Measurements from ENCODE around the gene COQ10A.
"Not testable (repeated sequence)": the region's sequence is repeated elsewhere in the genome, so short reads cannot be mapped to it uniquely, and the experiment has no call there.

Gene COQ10A

DNA sequence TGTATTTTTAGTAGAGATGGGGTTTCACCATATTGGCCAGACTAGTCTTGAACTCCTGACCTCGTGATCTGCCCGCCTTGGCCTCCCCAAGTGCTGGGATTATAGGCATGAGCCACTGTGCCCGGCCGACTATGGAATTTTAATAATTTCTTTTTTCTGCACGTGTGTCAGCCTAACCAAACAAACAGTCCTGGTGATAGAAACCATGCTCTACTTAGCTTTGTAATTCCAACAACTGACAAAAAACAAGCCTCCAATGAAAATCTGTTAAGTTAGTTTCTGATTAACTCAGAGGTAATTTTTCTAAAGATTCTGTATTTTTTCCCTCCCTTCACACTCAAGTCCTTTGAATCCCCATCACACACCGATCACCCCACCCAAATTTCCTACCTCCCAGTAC, 15.3 kb downstream of the COQ10A start:
- H3K4me1 ChIP-seq (ENCODE audit: insufficient read depth, poor library complexity, severe bottlenecking) = no peaks in the 10 kb centered on the region
- H3K9me3 ChIP-seq (ENCODE audit: severe bottlenecking) = peaks cover 2% of the 10 kb centered on the region
- DNase-seq (ENCODE audit: low spot score) = no peak
- TF ChIP-seq, protein P1, sequence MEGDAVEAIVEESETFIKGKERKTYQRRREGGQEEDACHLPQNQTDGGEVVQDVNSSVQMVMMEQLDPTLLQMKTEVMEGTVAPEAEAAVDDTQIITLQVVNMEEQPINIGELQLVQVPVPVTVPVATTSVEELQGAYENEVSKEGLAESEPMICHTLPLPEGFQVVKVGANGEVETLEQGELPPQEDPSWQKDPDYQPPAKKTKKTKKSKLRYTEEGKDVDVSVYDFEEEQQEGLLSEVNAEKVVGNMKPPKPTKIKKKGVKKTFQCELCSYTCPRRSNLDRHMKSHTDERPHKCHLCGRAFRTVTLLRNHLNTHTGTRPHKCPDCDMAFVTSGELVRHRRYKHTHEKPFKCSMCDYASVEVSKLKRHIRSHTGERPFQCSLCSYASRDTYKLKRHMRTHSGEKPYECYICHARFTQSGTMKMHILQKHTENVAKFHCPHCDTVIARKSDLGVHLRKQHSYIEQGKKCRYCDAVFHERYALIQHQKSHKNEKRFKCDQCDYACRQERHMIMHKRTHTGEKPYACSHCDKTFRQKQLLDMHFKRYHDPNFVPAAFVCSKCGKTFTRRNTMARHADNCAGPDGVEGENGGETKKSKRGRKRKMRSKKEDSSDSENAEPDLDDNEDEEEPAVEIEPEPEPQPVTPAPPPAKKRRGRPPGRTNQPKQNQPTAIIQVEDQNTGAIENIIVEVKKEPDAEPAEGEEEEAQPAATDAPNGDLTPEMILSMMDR (IDR thresholded peaks at IDR 0.05; ENCODE audit: poor library complexity, severe bottlenecking) = no peak
- no peak overlapping the region for H3K27ac ChIP-seq (ENCODE audit: poor library complexity, severe bottlenecking)
- H3K27me3 ChIP-seq (ENCODE audit: insufficient read depth, poor library complexity, severe bottlenecking) = no peaks in the 10 kb centered on the region
- no peak for ATAC-seq (ENCODE audit: low read depth)
- peaks cover 91% of the 10 kb centered on the region for H3K36me3 ChIP-seq (ENCODE audit: low read depth)
- no peak overlapping the region for H3K4me3 ChIP-seq (ENCODE audit: severe bottlenecking)

DNA sequence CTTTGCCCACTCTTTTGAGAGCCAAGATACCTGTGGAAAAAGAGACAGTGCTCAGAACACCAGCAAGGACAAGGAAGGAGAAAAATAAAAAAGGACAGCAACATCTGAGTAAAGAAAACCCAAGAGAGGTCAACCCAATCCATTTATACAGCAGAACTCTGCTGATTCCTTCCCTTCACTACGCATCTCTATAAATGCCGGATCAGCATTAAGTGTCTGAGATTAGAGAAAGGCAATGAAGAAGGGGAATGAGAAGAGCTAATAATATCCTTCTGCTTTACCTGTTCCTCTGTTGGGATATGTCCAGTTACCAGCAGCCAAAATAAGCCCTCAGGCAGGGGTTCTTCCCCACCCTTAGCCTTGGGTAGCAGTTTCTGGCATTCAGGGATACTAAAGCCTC, 15.8 kb downstream of the COQ10A start:
- H3K27me3 ChIP-seq (ENCODE audit: insufficient read depth, poor library complexity, severe bottlenecking) = no peaks in the 10 kb centered on the region
- no peak overlapping the region for H3K4me3 ChIP-seq (ENCODE audit: severe bottlenecking)
- peaks cover 86% of the 10 kb centered on the region for H3K36me3 ChIP-seq (ENCODE audit: low read depth)
- H3K27ac ChIP-seq (ENCODE audit: poor library complexity, severe bottlenecking) = no peak overlapping the region
- peaks cover 2% of the 10 kb centered on the region for H3K9me3 ChIP-seq (ENCODE audit: severe bottlenecking)
- no peaks in the 10 kb centered on the region for H3K4me1 ChIP-seq (ENCODE audit: insufficient read depth, poor library complexity, severe bottlenecking)
- ATAC-seq (ENCODE audit: low read depth) (no peak), DNase-seq (ENCODE audit: low spot score) (no peak)
- TF ChIP-seq, protein P1 (IDR thresholded peaks at IDR 0.05; ENCODE audit: poor library complexity, severe bottlenecking) = no peak

DNA sequence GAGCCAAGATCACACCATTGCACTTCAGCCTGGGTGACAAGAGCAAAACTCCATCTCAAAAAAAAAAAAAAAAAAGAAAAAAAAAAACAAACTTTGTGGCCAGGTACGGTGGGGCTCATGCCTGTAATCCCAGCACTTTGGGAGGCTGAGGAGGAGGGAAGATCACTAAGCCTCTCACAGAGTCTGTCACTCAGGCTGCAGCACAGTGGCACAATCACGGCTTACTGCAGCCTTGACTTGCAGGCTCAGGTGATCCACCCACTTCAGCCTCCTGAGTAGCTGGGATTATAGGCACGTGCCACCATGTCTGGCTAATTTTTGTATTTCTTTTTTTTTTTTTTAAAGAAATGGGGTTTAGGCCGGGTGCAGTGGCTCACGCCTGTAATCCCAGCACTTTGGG, 17.5 kb downstream of the COQ10A start:
- peaks cover 74% of the 10 kb centered on the region for H3K36me3 ChIP-seq (ENCODE audit: low read depth)
- not testable (repeated sequence) for H3K27me3 ChIP-seq (ENCODE audit: insufficient read depth, poor library complexity, severe bottlenecking); H3K4me1 ChIP-seq (ENCODE audit: insufficient read depth, poor library complexity, severe bottlenecking); H3K9me3 ChIP-seq (ENCODE audit: severe bottlenecking); H3K27ac ChIP-seq (ENCODE audit: poor library complexity, severe bottlenecking); H3K4me3 ChIP-seq (ENCODE audit: severe bottlenecking); DNase-seq (ENCODE audit: low spot score); ATAC-seq (ENCODE audit: low read depth)

DNA sequence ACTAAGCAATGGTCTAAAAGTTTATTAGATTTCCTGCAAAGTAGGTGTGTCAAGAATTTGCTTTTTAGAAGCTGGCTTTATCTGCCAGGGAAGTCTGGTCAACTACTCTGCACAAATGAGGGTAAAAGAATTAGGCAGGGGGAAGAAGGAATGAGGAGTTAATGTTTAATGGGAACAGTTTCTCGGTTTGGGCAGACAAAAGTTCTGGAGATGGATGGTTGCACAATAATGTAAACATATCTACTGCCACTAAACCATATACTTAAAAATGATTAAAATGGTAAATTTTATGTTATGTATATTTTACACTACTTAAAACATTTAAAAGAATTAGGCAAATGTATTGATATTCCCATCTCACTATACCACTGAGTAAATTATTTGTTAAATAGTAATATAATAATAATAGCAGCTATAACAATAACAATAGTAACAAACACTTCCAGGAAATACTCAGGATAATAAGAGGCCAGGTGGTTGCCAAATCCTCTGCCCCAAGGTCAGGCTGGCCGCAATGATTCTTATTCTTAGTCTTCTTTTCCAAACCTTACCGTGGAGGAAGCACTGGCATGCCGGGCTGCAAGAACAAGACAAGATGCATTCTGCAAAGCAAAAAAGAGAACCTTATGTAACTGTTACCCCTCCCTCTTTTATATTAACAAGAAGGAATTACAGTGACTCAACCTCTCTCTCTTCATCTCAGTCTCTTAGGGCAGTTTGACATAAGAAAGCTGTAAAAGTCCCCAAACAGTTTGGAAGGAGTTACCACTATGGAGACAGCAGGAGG, 19.5 kb downstream of the COQ10A start:
- peaks cover 6% of the 10 kb centered on the region for H3K4me1 ChIP-seq (ENCODE audit: insufficient read depth, poor library complexity, severe bottlenecking)
- no peak overlapping the region for H3K27ac ChIP-seq (ENCODE audit: poor library complexity, severe bottlenecking)
- ATAC-seq (ENCODE audit: low read depth) (no peak), DNase-seq (ENCODE audit: low spot score) (no peak)
- TF ChIP-seq, protein P1 (IDR thresholded peaks at IDR 0.05; ENCODE audit: poor library complexity, severe bottlenecking) = no peak
- H3K36me3 ChIP-seq (ENCODE audit: low read depth) = peaks cover 78% of the 10 kb centered on the region
- no peaks in the 10 kb centered on the region for H3K27me3 ChIP-seq (ENCODE audit: insufficient read depth, poor library complexity, severe bottlenecking)
- no peak overlapping the region for H3K4me3 ChIP-seq (ENCODE audit: severe bottlenecking)
- H3K9me3 ChIP-seq (ENCODE audit: severe bottlenecking) = peaks cover 2% of the 10 kb centered on the region

DNA sequence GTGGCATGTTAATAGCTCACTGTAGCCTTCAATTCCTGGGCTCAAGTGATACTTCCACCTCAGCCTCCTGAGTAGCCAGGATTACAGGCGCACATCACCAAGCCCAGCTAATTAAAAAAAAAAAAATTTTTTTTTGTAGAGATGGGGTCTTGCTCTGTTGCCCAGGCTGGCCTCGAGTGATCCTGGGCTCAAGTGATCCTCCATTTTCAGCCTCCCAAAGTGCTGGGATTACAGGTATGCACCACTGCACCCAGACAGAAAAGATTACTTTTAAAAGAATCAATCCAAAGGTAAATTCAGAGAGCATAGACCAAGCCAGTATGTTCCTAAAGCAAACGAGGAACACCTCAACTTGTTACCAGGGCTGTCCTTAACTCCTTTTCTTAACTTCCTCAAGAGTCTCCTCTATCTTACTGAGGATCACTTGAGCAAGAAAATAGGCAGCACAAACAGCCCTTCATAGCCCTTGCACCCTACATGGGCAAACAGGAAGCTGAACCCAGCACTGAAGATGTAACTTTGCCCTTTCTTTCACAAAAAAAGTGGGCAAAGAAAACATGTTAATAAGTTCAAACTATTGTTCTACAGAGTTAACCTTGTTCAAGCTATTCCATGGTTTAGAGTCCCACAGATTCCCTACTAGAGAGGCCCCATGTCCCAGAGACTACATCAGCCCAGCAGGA, 22.1 kb downstream of the COQ10A start:
- Histone ChIP-seq H3K9me3 (ENCODE audit: severe bottlenecking) (no peaks in the 10 kb centered on the region), H3K27me3 (ENCODE audit: insufficient read depth, poor library complexity, severe bottlenecking) (no peaks in the 10 kb centered on the region), H3K4me3 (ENCODE audit: severe bottlenecking) (no peak overlapping the region), H3K4me1 (ENCODE audit: insufficient read depth, poor library complexity, severe bottlenecking) (peaks cover 14% of the 10 kb centered on the region), H3K36me3 (ENCODE audit: low read depth) (peaks cover 54% of the 10 kb centered on the region), H3K27ac (ENCODE audit: poor library complexity, severe bottlenecking) (no peak overlapping the region)
- ATAC-seq (ENCODE audit: low read depth) (no peak), DNase-seq (ENCODE audit: low spot score) (no peak)
- TF ChIP-seq, protein P1 (IDR thresholded peaks at IDR 0.05; ENCODE audit: poor library complexity, severe bottlenecking) = no peak

Data from RWPE2 (cell line).